ENCODE results near the gene NGF.

The NGF gene

DNA sequence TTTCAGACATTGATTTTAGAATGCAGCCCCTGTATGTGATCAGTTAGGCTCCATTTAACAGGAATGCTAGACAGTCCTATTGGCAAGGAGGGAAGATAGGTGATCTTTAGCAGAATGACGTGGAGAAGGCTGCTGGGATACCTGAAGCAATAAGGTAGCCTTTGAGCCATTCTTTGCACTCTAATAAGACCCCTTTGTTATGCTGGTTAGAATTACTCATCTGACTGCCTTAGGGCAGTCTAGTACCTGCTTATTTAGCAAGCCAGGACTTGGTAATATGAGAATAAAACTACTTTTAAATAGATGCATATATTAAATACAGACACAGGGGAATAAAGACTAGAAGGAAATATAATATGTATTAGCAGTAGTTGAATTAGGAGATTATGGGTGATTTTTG lies 29.1 kb downstream of the NGF start:
- DNase-seq, result no peak

DNA sequence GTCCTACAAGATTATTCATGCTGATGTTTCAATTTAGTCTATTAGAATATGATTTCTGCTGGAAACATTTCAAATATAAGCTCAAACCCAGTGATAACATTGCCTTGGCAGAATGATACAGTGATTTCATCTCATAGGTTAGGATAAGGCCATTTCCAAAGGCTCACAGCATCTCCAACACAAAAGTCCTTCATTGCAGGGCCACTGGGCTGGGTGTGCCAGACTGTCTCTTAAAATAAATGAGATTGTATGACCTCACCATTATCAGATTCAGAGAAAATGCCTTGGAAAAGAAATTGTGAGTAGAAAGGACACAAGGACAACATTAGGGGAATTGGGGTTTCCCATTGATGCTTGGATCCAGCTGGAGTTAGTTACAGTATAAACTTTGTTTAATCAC lies 30.4 kb downstream of the NGF start:
- no peak for DNase-seq

DNA sequence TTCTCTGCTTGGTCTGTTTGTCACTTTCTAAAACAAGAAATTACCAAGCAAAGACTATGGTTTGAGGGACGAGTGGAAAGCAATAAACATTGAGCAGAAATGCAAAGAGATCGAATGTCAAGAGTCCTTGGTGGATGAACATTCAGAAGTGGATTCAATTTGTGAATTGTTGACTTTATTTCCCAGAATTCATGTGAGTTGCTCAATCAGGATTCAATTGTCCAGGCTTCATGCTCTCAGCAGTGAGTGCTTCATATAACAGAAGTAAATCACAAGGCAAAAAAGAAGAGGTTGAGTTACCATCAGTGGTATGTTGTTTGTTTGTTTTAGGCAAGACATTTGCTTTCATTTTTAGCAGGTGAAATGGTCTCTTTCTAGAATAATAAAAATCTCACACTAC lies 31.9 kb downstream of the NGF start:
- DNase-seq, result no peak

DNA sequence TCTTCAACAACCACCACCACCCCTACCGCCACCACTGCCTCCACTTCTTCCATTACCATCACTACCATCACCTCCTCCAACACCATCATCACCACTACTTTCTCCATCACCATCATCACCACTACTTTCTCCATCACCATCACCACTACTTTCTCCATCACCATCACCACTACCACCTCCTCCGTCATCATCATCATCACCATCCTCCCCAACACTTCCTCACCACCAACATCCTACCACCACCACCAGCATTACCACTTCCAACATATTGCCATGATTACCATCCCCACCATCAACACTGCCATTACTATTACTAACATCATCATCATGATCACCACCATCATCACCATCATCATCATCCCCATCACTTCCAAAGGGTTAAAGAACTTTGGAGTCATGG lies 34.7 kb downstream of the NGF start:
- DNase-seq, result no peak

DNA sequence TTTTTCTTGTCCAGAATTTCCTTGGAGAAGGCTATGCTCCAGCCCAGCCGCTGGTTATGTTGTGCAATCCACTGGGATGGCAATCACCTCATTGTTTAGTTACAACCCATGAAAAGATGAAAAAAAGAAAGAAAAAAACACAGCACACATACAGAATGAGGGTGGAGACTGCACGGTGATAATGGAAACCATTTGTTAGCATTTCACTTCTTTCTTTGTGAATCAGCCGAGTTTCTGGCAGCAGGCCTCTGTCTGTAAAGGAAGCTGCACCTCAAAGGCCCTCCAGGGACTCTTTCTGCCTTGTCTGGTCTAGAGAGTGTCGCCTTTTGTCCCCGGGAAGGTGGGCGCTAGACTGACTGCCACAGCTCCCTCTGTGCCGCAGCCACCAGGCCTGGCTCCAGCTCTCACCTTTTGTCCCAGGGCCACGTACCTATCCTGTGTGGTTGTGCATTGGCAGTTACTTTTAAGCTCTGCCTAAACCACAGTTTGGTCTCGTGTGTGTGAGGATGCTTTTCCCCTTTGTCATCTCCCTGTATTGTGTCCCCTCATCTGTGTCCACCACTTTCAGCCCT lies 35.6 kb downstream of the NGF start:
- DNase-seq, result no peak

DNA sequence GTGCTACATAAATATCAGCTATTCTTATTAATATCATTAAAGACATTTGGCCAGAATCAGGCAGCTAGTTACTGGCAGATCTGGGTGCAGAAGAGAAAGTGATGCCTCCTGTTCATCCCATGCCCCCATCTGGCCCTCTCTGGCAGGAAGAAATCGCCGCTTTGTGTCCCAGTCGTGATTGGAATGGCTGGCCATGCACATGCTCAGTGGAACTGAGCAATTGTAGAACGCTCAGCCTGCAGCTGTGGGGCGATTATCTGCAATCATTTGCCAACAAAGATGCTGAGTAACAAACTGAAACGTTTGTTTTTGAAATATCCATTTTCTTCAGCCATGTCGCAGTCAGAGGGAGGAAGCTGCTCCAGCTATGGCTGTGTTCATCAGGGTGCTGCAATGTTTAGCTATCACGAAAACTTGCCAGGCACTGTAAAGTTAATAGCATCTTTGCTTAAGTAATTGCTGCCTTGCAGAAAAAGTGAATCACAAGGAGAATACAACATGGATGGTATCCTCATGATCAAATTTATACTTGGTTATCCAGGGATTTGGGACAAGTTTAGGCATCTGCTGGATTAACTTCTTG lies 36.5 kb downstream of the NGF start:
- DNase-seq, result no peak

DNA sequence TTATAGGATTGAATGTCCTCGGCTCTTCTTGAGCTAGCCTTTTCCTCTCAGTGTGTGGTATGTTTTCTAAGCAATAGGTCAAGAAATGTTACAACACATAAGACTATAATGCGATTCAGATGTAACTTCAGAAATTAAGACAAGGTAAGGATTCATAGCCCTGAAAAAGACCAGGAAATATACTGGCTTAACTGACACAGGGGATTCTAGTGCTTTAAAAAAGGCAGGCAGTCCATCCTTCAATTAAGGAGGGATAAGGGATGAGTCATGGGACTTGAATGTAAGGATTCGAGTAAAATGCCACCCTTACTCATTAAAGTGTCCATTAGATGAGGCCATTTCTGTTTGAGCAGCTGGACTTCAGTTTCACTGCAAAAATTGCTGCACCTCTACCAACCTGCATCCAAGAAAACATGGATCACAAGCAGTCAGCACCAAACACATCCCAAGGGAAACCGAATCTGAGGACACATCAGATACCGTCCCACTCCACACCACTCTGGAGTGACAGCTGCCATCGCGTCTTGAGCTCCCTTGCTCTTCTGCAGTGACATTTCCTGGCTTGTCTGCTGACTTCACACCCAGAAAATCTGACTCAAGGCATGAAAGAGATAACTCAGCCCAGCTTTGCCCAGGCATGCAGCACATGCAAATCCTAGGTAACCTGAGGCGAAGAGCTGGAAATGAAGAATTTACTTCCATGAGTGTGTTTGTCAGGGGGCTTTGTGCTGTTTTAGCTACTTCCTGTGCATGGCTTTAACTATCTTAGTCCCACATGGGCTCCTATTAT lies 37.8 kb downstream of the NGF start:
- no peak for DNase-seq

DNA sequence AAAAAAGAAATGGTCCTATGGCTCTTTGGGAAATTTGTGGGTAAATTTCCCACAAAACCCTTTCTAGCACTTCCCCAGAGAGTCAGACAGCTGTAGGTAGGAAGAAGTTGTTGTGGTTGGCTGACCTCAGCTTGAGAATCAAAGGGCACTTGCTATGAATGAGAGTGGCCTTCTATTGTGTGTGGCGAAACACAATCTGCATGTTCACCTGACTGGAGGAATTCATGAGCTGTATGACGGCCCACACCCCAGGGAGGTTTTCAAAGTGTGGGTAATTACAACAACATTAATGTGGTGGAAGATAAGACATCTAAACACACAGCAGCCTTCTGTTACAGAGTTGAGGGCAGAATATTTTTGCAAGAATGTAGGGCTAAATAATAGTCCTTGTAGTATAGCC lies 38.8 kb downstream of the NGF start:
- DNase-seq, result no peak

DNA sequence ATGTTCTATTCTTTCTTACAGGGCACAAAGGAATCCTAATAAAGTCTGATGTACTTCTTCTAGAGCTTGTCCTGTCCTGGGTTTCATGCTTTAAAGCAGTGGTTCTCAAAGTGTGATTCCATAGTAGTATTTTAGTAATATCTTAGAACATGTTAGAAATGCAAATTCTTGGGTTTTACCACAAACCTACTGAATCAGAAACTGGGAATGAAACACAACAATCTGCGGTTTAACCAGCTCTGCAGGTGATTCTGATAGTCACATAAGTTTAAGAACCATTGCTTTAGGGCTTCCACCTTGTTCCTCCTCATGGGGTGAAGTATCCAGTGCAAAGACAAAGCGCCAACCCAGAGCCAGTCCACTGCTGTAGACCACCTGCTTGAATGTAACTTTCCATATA lies 41.1 kb downstream of the NGF start:
- no peak for DNase-seq

DNA sequence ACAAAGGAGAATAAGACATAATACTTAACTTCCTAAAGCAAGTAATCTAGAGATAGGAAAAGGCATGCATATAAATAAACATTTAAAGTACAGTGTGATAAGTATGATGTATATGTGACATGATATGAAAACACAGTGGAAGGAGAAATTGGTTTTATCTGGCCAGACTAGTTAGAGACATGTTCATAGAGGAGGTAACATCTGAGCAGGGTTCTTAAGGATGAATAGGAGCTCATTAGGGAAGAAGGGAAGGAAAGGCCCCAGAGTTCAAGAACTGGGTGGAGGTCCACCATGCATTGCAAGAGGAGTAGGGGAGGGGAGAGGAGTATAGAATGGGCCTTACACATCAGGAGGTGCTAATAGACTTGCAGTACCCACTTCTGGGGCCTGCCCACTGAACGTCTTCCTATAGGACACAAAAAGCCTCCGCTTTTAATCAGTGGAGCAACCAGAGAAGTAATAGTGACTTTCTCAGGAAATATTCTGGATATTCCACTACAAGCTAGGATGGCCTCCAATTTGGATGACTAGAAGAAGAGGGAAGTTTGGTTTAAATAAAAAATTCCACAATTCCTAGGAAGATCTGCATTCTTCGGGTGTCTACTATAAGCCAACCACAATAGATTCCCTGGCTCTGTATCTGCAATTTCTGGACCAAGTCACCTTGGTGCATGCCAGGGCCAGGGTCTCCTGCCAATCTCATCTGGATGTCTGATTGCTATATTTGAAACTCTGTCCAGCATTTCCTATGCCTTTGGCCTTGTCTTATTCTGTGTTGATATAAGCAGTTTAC lies 41.9 kb downstream of the NGF start:
- no peak for DNase-seq

DNA sequence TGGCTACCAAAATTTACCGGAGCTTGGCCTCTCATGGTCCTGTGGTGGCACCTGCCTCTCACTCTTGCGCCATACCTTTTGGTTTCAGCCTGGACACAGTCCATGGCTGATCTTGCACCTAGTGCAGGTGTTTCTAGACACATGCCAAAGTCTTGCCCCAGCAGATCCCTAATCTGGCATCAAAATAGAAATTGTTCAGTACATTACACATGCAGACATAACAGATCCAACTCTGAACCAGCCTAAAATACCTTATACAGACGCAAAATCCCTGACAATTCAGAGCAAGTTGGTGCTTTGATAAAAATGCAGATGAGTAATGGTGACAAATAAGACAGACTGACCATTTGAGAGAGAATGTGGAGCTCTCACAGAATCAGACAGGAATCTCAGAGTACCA lies 44.1 kb downstream of the NGF start:
- no peak for DNase-seq

DNA sequence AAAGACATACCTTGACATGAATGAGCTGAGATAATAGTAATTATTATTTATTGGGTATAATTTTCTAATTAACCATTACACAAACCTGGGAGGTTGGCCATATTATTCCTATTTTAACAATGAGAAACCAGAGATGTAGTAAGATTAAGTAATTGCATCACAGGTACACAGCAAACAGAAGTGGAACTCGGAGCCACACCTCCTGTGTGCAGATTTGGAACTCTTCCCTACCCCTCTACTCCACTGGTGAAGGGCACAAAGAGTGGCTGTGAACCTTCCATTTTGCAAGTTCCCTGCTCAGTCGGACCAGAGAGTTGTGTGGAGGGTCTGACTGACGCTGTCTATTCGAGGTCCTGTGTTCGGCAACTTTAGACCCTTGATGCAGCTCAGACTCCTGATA lies 45.0 kb downstream of the NGF start:
- no peak for DNase-seq

DNA sequence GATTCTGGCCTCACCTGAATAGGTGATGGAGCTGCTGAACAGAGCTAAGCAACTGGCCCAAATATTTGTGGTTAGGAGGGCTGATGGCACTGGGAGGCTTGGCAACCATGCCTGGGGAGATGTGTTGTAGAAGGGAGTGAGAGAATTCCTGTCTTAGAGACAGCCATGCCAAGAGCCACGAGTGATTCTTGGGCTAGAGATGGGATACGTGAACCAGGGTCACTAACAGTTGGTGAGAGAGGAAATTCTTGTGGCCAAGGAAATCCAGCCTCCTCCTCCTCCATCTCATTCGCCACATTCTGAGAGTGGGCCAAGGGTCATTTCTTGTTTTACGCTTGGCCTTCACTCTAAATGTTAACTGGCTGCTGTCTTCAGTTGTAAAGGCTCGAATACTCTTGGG lies 46.3 kb downstream of the NGF start:
- DNase-seq, result no peak

DNA sequence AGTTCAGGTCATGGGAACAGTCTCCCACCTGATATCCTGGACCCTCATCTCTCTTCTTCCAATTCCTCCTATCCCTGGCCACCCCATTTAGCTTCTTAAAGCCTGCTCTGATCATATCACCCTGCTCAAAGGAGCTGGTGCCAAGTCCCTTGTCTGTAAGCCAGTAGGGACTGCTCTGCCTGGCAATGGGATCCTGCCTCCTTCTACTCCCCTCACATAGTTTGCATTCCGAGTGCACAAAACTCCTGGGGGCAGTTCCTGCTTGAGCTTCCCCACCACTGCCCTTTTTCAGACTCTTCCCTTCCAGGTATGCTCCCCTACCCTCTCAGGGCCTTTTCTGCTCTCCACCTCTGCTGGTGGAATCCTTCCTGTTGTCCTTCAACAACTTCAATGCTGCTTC lies 48.1 kb downstream of the NGF start:
- DNase-seq, result no peak

DNA sequence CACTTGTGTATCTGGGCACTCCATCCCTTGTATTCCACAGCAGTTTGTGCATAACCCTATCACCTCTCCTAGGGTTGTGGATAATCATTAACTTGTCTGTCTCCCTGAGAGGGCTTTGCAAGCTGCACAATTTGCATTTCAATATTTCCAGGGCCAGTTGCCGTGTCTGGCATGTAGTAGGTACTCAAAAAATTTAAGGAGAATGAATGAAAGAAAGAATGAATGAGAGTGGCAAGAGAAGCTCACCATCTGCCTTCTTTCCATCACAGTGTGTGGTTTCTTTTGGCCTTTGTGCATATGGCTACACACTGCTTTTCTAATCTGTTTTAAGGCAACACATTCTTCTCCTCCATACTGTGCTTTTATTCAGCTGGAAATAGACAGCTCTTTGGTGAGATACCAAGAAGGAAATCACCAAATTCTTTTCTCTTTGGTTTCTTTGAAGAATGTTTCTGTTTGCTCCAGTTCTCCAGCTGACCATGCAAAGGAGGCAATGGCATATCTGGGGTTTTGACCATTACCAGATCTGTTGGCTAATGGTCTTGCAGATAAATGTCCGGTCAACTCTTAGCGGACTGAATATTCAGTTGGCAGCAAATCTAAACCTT lies 49.4 kb downstream of the NGF start:
- no peak for DNase-seq

DNA sequence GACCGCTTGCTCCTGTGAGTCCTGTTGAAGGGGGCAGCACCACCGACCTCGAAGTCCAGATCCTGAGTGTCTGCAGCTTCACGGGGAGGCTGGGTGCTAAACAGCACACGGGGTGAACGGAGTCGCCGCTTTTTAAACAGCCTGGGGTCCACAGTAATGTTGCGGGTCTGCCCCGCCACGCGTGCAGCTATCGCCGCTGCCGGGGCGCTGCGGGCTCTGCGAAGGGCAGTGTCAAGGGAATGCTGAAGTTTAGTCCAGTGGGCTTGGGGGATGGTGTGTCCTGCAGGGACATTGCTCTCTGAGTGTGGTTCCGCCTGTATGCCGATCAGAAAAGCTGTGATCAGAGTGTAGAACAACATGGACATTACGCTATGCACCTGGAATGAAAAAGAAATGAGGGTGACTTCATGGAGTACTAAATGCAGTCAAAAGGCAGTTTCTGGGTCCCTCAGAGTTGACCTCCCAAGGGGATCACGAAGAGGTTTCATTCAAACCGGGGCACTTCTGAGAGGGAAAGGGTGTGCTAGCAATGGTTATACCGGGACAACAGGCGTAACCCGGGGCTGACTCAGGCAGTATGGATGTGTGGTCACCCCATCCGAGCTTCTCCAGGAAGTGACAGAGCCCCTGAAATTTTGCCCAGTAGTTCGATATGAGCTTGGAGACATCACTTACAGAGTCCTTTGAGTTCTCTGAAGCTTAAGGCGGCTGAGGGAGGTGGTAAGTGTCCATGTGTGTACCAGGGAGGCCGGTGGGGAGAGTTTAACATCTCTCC lies 51.4 kb downstream of the NGF start:
- no peak for DNase-seq

DNA sequence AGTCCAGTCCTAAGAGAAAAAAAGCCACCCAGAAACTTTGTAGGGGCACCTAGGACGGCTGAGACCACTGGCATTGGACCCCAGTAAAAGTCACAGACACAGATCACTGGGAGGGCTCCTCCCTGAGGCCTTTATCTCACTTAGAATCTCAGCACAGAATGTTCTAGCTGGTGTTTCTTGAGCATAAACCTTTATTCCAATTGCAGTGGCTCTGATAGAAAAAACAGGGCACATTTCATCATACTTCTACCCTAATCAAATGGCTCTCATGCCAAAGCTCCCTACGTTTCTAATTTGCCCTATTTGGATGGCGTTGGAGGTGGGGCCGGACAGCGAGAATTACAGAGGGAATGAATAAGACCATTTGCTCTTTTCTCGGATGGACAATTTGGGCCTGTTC lies 53.8 kb downstream of the NGF start:
- DNase-seq, result no peak

DNA sequence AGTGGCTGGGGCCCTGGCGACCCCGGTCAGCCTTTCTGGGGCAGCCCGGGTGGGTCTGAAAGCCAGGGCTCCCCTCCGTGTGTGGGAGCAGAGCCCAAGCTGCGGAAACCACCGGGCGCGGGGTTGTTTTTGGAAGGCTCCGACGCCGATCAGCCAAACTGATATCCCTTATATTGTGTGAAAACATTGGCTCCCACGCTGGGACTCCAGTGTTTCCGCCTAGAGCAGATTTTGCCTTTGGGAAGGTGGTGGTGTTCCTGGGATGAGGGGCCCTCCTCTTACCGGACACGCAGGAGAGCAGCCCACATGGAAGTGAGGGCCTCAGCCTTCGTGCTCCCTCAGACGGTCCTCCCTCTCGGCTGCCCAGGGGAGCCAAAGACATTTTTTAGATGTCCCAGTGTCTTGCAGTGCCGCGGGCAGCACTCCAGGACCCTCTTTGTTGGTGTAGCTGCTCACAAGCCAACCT lies 54.3 kb downstream of the NGF start:
- DNase-seq, result no peak

DNA sequence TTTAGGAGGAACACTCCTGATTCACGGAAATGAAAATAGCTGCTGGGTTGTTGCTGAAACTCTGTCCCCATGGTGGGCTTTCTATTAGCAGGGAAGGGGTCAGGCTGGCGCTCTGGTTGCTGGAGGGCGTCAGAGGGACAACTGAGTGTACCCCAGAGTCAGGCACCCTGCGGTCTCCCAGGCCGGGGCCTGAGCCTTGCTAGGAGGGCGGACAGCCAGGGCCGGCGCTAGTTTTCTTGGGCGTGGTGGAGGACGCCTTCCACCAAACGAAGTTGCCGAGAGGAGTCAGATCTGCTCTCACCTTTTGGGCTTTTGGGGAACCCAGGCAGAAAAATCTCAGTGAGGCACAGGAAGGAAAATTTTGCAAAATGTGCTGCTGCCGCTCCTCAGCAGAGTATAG lies 54.8 kb downstream of the NGF start:
- DNase-seq, result no peak

DNA sequence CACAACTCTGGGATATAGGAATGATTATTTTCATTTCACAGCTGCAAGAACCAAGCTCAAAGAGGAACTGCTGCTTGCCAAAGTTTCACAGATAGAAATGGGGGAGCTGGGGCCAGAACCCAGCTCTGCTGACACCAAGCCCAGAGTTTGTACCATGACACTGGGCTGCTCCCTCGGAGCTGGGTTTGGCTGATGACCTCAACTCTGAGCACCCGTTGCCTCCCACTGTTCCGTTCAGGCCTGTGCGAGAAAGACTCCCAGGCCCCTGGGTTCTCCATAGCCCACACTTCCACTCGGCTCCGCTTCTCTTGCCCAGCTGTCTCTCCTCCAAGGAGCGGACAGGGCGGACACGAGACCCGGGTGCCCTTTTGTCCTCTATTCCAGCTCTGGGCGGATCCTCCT lies 55.2 kb downstream of the NGF start:
- DNase-seq, result no peak

DNA sequence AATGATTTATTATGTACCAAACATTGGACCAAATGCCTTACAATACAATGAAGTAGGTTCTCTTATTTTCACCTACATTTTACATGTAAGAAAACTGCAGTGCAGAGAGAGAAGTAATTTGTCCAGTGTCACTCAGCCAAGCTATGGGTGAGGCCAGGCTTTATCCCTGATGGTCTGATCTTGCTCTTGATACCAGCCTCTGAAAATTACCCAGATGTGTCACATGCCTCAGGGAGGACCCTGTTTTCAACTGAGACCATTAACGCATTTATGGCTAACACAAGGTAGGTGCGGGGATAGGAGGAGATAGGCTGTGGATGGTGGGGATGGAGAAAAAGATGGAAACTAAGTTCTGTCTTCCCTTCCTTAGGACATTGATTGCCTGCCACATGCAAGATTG lies 56.9 kb downstream of the NGF start:
- no peak for DNase-seq

DNA sequence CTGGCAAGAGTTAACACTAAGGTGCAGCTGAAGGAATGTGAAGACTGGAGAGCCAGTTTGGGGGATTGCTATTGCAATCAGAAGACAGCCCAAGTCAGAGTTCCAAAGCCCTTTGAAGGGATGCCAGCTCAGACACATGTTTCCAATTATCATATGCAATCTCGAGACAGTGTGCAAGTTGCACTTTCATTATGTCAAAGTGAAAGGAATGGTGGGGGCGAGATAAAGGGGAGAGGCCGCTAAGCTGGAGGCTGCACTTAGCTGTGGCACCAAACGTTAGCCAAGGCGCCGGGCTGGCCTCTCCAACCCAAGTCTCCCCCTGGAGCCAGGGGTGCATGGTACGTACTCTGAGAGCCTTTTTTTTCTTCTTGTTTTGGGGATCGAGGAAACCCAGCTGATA lies 58.0 kb downstream of the NGF start:
- DNase-seq, result no peak

DNA sequence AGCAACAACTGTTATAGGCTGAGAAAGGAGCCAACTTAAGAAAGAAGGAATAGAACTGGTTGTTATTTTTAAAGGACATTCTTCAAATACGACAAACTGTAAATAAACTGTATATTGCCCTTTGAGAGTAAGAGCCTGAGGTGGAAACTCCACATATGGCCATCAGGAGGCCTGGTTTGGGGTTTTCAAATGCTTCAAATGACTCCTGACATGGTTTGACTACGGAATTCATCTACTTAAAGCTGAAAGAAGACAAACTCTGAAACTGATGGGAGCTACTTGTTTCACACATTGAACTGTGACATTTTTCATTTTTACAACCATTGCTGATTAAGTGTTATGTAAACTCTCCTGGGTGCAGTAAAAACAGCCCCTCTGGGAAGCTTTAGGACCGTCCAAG lies 59.8 kb downstream of the NGF start:
- no peak for DNase-seq
